NCI-H1092 treated with DMSO at 0.1 percent for 48 hours (cell line): ENCODE results near the gene DOCK9.
"Not testable (repeated sequence)": the region's sequence is repeated elsewhere in the genome, so short reads cannot be mapped to it uniquely, and the experiment has no call there.

ENCODE experiments used
- DNase-seq: peaks from one replicate; lab custom pipeline; 2025; lab: John Stamatoyannopoulos, UW

The DOCK9 gene

GRCh38 chr13:98822225-98822606 lies 155.6 kb downstream of the DOCK9 start:
- no peak for DNase-seq

GRCh38 chr13:98821372-98822224 lies 156.3 kb downstream of the DOCK9 start:
- no peak for DNase-seq

- DNase-seq: no peak
Measured at GRCh38 chr13:98820744-98821371, 157.0 kb downstream of the DOCK9 start.

- DNase-seq: no peak
Measured at GRCh38 chr13:98820300-98820699, 157.6 kb downstream of the DOCK9 start.

- DNase-seq: no peak
Measured at GRCh38 chr13:98819382-98820010, 158.4 kb downstream of the DOCK9 start.

GRCh38 chr13:98816406-98816805 lies 161.5 kb downstream of the DOCK9 start:
- DNase-seq: no peak

GRCh38 chr13:98813993-98814392 lies 163.9 kb downstream of the DOCK9 start:
- no peak for DNase-seq

- not testable (repeated sequence) for DNase-seq
Measured at GRCh38 chr13:98812186-98812790, 165.6 kb downstream of the DOCK9 start.

- no peak for DNase-seq
Measured at GRCh38 chr13:98810746-98811145, 167.1 kb downstream of the DOCK9 start.

- no peak for DNase-seq
Measured at GRCh38 chr13:98809345-98809777, 168.5 kb downstream of the DOCK9 start.

- no peak for DNase-seq
Measured at GRCh38 chr13:98807774-98808173, 170.1 kb downstream of the DOCK9 start.

- no peak for DNase-seq
Measured at GRCh38 chr13:98804336-98804855, 173.5 kb downstream of the DOCK9 start.

GRCh38 chr13:98803921-98804320 lies 173.9 kb downstream of the DOCK9 start:
- no peak for DNase-seq

GRCh38 chr13:98803111-98803561 lies 174.7 kb downstream of the DOCK9 start:
- DNase-seq: no peak

- no peak for DNase-seq
Measured at GRCh38 chr13:98802559-98802958, 175.3 kb downstream of the DOCK9 start.

- no peak for DNase-seq
Measured at GRCh38 chr13:98801626-98802418, 176.0 kb downstream of the DOCK9 start.

- no peak for DNase-seq
Measured at GRCh38 chr13:98800078-98800477, 177.8 kb downstream of the DOCK9 start.

GRCh38 chr13:98798849-98799645 lies 178.8 kb downstream of the DOCK9 start:
- DNase-seq: no peak

GRCh38 chr13:98797456-98797855 lies 180.4 kb downstream of the DOCK9 start:
- no peak for DNase-seq

- DNase-seq: no peak
Measured at GRCh38 chr13:98796798-98797197, 181.1 kb downstream of the DOCK9 start.

- no peak for DNase-seq
Measured at GRCh38 chr13:98796191-98796590, 181.7 kb downstream of the DOCK9 start.
